ENCODE data around the gene GYPC.
"Not testable (repeated sequence)": the region's sequence is repeated elsewhere in the genome, so short reads cannot be mapped to it uniquely, and the experiment has no call there.

Gene GYPC, protein sequence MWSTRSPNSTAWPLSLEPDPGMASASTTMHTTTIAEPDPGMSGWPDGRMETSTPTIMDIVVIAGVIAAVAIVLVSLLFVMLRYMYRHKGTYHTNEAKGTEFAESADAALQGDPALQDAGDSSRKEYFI

DNA sequence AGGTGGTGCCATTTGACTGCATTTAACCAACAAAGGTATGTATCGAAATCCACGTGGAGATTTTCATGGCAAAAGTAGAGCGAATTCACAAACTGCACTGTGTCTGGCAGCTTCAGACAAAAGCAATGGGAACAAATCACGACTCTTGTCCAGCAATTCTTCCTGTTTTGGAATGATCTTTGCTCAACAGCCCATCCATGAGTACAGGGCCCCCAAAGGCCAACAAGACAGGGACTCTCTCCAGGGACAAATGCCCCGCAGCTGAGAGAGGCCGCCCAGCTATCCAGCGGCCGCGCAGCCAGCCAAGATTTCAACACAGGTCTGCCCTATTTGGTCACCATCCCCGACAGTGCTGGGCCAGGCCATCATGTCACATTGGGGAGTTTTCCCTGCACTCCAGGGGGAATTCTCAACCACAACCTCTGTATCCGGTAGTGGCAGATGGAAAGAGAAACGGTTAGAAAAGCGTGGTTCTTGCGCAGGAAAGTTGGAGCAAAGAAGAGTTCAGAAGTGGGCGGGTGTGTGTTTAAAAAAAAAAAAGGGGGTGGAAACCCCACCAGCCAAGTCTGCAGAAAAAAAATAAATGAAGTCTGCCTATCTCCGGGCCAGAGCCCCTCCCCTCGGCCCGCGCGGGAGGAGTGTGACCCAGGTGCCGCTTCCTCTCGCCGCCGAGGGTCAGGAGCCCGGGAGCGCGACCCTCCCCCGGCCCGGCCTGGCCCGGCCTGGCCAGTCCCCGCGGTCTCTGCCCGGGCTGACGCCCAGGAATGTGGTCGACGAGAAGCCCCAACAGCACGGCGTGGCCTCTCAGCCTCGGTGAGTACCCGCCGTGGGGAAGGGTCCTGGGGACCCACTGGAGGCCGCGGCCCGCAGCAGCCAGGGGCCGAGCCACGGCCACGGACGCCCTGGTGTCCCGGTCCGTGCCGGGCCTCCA, at the start of gene GYPC:
GYPC (plus strand) TSS at position 659 of the 931 bp plus-strand sequence; CDS start at position 765, 106 bp downstream.
- no peak for DNase-seq

DNA sequence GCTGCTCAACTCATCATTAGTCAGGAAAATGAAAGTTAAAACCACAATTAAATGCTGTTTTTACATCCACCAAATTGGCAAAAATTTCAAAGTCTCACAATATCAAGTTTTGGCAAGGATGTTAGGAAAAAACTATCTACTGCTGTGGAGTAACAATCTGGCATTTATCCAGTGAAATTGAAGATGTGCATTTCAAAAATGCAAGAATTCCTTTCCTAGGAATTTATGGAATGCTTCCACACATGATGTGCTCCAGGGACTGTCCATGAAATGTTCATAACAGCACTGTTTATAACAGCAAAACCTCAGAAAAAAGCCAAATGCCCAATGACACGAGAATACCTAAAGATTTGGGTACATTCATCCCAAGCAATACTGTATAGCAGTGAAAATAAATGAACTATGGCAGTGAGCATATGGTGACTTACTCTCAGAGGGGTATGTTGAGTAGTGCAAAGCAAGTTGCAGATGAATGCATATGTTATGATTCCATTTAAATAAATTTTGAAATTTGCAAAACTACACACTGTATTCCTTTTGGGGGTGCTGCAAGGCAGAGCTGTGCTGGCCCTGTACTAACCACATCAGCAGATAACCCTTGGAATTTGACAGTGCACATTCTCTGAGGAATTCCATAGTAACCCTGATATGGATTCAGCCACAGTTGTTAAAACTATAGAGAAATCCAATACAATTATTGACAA, 41.3 kb upstream of the GYPC start:
- DNase-seq = no peak

DNA sequence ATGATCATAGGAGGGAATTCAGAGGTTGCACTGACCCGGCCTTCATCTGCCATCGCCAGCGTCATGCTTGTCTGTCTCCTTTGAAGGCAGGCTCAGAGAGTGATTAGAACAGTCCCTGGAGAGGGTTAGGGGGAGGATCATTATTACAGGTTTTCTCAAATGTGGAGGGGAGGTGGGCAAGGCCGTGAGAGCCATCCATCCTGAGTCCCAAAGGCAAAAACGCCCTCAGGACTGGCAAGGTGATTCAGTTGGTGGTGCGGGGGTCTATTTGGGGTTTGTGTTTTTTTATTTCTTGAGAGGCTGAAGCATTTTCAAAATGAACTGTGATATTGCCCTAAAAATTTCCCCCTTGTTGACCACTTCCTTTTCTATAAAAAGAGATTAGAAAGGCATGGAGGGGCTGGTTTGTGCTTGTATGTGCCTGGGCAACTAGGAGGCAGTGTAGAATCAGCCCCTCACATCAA, 39.3 kb upstream of the GYPC start:
- no peak for DNase-seq

DNA sequence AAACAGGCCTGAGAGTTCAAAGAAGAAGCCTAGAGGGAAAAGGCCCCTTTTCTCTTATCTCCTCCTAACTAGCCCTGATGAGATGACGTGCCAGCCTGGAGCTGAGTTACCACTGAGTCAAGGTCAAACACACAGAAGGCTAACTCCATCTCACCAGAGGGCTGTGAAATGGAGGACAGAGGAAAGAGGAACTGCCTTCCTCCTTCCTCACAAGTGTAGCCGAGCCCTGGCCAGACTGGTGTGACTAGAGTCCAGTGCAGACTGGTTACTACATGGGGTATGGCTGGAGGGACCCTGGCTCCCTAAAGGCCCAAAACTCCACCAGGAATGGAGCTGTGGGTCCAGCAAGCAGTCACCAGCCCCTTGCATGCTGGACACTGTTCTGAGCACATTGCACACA, 35.7 kb upstream of the GYPC start:
- DNase-seq = no peak

DNA sequence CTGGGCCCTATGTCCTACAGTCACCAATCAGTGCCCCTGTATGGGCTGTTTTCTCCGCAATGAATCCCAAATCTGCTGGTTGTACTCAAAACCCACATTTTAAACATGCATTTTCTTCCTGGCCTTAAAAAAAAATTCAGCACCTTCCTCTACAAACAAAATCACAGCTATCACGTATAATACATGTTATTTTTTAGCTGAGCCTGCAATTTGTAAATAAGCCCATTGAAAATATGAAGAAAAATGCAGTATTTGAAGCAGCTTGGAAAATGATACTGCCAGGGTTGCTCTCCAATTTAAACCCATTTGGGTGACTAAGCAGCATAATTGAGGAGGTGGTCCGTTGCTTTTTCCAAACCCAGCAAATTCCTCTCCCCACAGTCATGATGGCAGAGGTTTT, 33.0 kb upstream of the GYPC start:
- no peak for DNase-seq

DNA sequence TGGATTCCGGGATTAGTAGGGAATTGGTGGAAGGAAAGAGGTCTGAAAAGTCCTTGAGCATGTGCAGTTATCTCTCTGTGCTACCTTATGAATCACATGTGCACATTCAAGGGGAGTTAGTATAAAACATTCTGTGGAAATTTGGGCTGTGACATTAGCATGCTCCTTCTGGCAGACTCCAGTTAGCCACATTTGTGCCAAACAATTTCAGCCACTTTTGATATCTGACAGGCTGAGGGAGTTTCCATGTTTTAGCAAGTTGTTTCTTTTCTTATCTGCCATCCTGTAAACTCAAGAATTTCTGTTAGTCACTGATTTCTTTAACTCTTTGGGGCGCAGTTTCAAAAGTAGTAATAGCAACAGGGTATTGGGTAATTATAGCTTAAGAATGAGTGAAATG, 28.3 kb upstream of the GYPC start:
- no peak for DNase-seq

GRCh38 chr2:126634273-126634861, 21.6 kb upstream of the GYPC start:
- no peak for DNase-seq

GRCh38 chr2:126635281-126635680, 20.7 kb upstream of the GYPC start:
- no peak for DNase-seq

GRCh38 chr2:126635736-126636135, 20.2 kb upstream of the GYPC start:
- DNase-seq = no peak

DNA sequence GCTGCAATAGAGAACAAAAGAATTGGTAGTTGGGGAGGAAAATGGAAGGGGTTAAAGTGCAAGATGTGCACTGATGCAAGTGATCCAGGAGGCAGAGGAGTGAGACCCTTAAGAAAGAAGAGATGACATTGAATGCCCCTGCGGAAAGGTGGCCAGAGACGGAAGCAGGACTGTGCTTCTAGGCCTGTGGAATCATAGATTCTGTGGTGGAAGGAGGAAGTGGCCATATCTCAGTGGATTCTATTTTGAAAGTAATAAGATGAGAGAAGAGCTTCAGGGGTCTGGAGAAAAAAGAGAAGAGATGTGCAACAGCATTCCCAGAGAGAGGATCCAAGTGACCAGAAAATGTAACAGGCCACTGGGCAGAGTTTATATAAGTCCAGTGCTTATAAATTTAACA, 18.6 kb upstream of the GYPC start:
- DNase-seq = no peak

DNA sequence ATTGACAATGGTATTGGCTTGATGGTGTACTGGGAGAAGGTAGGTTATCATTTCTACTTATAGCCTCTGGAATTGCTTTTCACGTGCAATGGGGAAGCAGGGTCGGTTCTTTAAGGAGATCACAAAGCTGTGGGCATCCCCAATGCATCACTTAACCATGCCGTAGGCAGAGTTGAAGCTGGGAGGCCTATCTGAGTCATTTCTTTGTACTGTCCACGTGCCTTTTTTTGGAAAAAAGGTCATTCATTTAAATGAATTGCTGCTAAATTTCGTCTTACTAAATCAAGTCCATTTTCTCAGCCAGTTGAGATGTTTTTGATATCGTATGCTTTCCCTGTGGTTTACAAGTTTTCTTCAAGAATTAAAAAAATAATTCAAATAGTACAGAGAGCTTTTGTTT, 17.2 kb upstream of the GYPC start:
- no peak for DNase-seq

- no peak for DNase-seq
Observed at GRCh38 chr2:126639276-126639675, 16.7 kb upstream of the GYPC start.

DNA sequence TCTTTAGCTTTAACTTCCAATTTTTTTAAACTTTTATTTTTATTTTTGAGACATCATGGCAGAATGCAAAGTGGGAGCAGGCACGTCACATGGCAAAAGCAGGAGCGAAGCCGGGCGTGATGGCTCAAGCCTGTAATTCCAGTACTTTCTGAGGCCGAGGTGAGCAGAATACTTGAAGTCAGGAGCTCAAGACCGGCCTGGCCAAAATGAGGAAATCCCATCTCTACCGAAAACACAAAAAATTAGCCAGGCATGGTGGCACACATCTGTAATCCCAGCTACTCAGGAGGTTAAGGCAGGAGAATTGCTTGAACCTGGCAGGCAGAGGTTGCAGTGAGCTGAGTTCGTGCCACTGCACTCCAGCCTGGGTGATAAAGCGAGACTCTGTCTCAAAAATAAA, 14.7 kb upstream of the GYPC start:
- not testable (repeated sequence) for DNase-seq

GRCh38 chr2:126642031-126642430, 13.9 kb upstream of the GYPC start:
- no peak for DNase-seq

DNA sequence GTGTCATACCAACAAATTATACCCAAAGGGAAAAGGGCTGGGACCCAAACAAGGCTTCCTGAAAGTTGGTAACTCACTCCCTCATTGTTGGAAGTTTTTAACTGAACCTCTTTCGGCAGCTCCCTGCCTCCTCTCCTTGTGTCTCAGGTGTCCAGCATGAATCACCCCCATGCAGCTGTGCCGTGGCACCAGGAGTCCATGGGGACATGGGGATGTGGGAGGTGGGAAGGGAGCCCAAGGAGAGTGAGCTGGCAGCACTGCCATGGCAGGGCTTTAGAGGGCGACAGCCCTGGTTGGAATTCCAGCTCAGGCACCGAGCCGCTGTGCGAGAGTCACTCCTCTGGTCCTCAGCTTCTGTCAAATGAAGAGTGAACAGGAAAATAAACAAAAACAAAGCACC, 12.5 kb upstream of the GYPC start:
- DNase-seq = no peak

- no peak for DNase-seq
Observed at GRCh38 chr2:126643972-126644371, 12.0 kb upstream of the GYPC start.

GRCh38 chr2:126644630-126645191, 11.2 kb upstream of the GYPC start:
- DNase-seq = no peak

GRCh38 chr2:126645211-126645618, 10.7 kb upstream of the GYPC start:
- DNase-seq = no peak

DNA sequence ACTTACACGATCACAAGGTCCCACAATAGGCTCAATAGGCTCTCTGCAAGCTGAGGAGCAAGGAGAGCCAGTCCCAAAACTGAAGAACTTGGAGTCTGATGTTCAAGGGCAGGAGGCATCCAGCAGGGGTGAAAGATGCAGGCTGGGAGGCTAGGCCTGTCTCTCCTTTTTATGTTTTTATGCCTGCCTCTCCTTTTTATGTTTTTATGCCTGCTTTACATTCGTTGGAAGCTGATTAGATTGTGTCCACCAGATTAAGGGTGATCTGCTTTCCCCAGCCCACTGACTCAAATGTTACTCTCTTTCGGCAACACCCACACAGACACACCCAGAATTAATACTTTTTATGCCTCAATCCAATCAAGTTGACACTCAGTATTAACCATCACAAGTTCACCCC, 9.9 kb upstream of the GYPC start:
- no peak for DNase-seq

- not testable (repeated sequence) for DNase-seq
Observed at GRCh38 chr2:126647714-126648344, 8.1 kb upstream of the GYPC start.

GRCh38 chr2:126648345-126648786, 7.6 kb upstream of the GYPC start:
- DNase-seq = not testable (repeated sequence)

DNA sequence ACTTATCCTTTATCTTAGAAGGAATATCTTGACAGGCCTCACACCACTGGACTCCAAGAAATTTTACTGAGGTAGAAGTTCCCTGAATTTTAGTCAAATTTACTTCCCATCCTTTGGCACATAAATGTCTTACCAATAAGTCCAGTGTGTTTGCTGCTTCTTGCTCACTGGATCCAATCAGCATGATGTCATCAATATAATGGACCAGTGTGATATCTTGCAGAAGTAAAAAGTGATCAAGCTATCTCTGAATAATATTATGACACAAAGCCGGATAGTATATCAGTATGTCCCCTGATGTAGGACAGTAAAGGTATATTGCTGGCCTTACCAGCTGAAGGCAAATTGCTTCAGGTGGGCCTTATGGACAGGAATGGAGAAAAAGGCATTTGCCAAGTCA, 6.9 kb upstream of the GYPC start:
- DNase-seq = no peak

Measured in NCI-H1092 (cell line).